Embryonic facial prominence (tissue), 1 donor: Measurements from ENCODE around the gene TAL2.
"Not testable (repeated sequence)": the region's sequence is repeated elsewhere in the genome, so short reads cannot be mapped to it uniquely, and the experiment has no call there.

Experiments
- DNase-seq: peaks from one replicate; pipeline ENCODE4 v3.0.0-alpha.2; 2016; ENCODE audit errors: extremely low spot score

TAL2 gene

DNA sequence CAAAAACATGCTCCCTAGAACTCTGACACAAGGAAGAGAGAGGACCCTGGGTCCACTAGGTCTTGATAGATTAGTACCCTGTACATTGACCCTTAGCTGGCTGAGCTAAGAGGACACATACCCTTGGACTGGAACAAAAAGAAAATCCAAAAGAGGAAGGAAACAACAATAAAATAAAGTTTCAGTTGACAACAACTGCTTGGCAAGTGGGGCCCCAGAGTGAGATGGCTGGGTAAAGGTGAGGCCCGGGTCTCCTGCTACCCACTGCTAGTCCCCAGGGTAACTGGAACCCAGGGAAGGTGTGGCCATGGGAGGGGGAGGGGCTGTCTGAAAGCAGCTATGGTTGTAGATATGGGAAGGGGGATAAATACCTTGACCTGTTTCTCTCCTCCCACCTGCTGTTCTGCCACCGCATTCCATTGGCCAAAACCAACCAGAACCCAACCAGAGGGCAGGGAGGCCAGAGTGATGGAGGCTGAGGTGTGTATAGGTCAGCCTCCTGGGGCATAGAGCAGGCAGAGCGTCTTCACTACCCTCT is 11.7 kb downstream of the TAL2 start:
- no peak for DNase-seq

DNA sequence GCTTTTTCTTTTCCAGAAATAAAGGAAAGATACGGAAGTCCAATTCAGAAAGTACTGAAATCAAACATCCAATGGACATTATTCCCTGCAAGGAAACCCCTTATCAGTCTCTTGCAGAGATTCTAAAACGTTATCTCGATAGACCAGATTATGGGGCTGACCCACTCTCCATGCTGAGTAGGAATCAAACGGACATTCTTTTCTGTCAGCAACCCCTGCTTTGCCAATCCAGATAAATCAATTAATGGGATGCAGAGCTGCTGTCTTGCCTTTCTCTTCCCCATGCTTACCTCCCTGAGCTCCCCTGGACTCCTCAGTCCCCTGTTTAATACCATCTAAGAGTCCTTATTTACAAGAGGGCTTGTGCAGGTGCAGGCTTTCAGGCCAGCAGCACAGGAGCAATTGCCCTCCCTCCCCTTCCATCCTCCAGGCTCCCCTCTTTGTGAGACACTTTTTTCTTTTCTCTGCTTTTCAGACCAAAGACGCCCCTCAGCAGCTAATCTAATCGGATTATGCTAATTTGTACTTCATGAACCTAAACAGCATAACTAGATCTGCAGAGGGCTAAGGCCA is 14.2 kb downstream of the TAL2 start:
- no peak for DNase-seq

DNA sequence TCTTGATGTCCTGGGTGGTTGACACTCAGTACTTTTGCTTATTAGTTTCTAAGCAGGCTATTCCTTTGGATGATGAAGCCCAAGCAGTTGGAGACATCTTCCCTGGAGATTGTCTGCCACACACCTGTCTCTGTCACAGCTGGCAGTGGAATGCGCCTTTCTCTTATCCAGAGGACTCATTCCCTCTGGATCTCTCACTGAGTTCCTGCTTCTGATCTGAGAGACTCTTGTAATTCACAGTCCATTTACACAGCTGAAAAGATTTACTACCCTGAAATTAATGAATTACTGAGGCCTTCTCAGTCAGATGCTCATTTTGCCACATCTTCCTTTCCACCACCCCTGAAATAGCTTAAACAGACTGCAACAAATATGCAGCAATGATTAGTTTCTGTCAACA is 15.9 kb downstream of the TAL2 start:
- no peak for DNase-seq

DNA sequence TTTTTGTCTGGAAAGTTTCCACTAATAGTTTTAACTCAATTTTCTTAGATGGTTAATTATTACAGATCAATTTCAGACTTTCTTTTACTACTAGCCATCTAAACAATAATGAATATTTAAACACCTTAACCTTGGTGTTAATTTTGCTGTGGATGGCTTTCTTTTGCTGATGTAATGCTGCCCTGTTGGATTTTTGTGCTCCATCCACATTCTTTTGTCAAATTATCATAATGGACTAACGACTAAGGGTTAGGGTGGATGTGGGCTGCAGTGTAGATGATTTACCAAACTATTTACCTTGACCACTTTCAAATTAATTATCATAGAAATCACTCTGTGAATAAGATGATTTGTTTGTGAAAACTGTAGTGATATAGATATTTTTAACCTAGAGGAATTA is 16.5 kb downstream of the TAL2 start:
- DNase-seq: no peak

DNA sequence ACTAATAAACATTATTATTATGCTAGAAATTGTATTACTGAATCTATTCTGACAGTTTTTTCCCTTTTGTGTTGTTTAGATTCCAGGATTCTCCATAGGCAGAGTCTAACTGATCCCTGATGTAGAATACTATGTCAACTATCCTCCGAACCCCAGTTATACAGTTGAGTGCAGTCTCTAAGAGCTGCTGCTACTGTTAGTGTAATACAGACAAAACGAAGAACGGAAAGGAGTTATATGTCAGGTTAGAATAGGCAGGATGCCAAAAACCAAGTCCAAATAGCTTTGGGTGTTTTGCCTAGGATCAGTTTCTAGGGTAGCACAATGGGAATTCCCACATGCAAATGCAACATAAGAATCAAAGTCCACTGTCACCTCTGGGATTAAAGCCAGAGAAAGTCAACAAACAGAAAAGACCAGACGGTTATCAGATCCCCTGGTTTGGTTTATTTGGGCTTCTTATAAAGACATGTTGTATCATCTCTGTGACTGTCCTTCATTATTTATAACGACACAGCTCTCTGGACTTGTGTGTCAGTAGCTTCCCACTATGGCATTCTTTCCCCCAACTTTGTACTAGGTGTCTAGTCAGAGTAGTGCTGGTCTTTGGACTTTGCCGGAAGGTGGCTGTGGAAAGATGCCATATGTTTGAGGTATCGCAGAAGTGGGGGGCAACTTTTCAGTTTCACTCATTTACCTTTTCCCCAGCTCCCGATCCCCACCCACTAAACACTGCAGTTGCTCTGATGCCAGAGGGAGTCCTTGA is 17.2 kb downstream of the TAL2 start:
- no peak for DNase-seq

DNA sequence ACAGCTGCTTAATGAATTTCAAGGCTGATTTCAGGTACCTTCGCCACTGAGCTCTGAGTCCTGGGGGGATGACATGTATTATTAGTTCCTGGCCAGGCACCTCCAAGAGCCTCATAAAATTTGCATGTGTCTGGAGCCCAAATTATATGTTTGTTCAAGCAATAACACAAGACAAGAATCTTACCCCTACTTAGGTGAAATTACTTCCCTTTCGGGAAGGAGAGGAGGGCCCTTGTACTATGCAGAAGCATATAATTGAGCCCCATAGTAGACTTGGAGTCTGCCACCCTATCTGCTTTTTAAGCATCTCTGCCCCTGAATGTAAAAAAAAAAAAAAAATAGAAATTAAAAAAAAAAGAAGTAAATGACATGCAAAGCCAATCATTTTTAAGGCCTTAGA is 19.1 kb downstream of the TAL2 start:
- no peak for DNase-seq

DNA sequence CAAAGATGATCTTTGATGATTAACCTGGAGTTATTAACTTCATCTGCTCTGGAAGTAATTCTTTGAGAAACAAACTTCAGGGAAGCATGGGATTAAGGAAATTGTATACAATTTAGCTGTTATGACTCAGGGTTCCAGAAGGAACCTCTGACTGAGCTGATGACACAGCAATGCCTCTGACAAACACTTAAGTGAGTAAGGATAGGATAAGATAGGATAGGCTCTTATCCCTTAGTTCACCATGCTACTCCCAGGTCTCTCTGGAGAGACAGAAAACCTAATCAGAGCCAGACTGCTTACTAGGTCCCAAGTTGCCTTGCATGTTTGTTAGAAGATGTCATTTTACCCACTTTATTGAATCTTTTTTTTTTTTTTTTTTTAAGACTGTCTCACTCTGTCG is 19.5 kb downstream of the TAL2 start:
- no peak for DNase-seq

DNA sequence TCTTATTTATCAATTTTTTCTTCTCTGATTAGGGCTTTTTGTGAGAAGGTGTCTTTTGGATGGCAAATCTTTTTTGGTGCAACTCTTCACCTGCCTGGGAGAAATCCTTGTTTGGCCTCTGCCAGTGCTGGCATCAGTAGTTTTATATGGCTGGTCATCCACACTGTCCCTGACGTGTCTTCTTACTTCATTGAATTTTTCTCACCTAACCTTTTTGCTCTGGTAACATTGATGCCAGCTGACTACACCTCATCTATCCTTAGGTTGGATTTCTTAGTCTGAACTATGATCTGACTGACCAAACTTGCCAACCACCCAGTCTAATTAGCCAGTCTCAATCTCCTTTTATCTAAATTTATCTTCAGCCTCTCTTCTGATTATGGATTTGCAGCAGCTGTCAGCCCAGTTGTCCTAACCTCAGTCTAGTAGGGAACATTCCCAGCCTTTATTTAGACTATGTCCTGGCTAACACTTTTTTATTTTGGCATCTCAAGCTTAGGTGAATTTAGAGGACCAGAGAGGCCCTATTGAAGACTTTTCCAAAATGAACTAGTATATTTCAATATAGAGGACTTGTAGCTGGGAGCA is 21.5 kb downstream of the TAL2 start:
- no peak for DNase-seq

DNA sequence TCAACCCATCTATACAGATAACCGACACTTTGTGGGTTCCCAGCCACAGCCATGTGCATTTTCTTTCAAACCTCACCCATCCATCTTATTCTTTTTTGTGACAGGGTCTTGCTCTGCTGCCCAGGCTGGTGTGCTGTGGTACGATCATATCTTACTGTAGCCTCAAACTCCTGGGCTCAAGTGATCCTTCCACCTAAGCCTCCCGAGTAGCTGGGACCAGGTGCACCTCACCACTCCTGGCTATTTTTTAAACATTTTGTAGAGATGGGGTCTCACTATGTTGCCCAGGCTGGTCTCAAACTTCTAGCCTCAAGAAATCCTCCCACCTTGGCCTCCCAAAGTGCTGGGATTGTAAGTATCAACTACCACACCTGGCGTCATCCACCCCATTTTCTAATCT is 24.7 kb downstream of the TAL2 start:
- DNase-seq: no peak

DNA sequence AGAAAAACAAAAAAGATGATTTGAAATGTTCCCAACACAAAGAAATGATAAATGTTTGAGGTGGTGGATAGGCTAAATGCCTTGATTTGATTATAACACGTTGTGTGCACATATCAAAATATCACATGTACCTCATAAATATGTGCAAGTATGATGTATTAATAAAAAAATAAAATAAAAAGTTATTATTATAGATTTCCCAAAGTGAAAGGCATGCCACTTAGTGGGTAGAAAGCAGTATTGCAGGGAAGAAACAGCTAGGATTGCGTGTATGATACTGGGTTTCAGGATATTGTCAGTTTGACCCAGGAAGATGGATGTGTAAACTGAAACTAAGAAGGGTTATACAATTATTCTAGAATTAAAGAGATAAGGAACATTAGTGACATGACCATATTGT is 28.5 kb downstream of the TAL2 start:
- no peak for DNase-seq

DNA sequence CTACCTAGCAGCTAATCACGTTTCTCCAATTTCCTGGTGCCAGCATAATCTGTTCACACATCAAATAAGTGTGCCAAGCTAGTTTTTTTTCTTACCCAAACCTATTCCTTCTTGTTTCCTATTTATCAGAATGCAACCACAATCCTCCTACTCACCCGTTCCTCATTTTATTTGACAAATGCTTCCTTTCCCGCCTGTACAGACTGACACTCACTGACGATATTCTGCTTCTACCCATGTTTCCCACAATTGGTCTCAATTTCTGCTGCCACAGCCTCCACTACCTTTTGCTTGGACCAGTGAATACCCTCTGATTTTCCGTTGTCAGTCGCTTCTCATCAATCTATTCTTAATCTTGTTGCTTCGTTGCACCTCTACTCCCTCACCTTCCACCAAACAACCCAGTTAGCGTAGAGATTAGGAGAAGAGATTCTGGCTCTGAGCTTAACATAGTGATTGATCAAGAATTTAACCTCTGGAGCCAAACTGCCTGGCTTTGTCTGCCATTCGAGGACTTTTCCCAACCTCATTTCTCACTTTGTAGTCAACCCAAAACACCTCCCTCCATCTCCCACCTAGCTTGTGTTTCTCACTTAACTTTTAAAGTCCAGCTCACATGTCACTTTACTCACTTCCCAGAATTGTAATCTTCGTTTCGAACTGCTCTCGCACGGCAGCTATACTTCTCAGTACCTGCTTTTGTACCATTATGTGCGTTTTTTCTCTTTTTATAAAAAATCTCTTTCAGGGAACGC is 31.4 kb downstream of the TAL2 start:
- DNase-seq: no peak

DNA sequence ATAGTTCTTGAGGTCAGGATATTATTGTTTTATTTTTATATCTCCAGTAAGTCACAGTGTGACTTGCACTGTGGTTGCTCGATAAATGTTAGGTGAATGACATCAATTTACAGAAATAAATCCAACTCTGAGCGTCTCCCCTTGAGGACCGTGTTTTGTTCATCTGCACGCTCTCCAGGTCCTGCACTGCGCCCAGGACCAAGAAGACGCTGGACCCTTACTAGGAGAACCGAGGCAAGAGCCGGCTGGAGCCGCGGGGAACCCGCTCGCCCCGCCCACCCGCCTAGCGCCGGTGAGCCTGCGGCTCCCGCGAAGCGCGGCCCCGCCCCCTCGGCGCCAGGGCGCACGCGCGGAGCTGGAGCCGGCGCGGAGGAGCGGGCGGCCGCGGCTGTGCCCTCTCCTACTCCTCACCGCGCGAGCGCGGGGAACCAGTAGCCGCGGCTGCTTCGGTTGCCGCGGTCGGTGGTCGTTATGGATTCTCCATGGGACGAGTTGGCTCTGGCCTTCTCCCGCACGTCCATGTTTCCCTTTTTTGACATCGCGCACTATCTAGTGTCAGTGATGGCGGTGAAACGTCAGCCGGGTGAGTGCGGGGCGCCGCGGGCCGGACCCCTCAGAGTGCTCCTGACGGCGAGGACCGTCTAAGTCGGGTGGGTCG is 32.1 kb downstream of the TAL2 start, which contains the start of gene TMEM38B:
Gene TMEM38B, plus strand, starts transcription at position 352 of the 658 bp plus-strand sequence. Its CDS starts 120 bp downstream, at position 472.
- peak; percentile 27 for DNase-seq

DNA sequence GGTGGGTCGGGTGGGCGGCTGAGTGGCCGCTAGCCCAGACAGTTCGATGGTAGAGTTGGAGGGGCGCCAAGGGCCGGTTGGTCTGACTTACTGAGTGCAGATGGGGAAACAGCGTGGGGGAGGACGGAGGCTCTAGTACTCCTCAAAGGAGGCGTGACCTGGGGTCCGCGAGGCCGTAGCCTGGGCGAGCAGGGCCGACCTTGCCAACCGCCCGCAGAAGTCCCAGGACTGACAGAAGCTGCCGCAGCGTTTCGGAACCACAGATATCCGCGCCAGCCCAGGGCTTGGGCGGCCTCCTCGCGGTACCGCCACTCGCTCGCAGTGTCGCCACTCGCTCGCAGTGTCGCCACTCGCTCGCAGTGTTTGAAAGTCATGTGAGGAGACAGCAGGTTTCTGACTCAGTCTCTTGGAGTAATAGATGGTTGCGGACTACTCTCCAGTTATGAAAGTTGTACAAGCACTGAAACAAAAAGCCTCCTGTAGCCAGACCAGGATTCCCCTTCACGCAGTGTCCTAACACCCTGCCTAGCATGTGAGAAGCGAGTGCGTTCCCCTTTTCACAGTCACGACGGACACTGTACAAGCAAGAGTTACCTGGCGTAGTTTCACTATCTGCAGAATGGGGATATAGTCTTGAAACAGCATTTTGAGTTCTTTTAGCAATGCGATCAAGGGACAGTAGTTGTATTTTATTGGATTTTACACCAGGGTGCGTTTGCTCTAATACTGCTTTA is 32.8 kb downstream of the TAL2 start:
- DNase-seq: no peak

DNA sequence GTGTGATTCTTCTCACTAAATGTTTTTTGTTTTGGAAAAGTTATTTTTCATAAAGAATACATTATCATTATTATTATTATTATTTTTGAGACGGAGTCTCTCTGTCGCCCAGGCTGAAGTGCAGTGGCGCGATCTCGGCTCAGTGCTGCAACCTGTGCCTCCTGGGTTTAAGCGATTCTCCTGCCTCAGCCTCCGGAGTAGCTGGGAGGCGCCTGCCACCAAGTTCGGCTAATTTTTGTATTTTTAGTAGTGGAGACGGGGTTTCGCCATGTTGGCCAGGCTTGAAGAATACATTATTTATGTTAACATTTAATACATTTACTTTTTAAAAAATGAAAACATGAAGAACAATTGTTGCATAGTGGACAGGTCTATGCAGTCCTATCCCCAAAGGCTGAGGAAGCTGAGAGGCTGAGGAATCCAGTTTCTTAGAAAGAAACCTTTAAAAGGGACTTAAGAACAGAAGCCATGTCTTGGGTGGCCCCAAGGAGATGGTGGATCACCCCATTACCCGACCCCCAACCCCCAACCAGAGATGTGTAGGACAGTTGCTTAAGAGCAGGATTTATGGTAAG is 34.0 kb downstream of the TAL2 start:
- no peak for DNase-seq

DNA sequence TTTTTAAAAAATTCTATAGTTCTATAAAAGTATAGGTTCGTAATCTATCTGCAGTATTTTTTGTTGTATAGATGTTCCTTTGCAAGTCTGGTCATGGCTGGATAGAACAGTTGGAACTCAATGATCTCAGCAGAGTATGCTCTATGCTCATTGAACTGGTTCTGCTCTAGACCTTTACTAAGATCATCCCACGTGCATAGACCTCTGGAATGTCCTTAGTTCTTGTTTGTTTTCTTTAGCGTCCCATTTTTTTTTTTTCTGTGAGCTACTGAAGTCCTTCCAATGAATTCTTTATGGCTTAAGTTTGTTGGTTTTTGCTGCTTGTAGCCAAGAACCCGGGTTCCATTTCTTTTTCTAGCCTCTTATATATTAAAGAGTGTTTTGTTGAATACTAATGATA is 35.6 kb downstream of the TAL2 start:
- no peak for DNase-seq

DNA sequence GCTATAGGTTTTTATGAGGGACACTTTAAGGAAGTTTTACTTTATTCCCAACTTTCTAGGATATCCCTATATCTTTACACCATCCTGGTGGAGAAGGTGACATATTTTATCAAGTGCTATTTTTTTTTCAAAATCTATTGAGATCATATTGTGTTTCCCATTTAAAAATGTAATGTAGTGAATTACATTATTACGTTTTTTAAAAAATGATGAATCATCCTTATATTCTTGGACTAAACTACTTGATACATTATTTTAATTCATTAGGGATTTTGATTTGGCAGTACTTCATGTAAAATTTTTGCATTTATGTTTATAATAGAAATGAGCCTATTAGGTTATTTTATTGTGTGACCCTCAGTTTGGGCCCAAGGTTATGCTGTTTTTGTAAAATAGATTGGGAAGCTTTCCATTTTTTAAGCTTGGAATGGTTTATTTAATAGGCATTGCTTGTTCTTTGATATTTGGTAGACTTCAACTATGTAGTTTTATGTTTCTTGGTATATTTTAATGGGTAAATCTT is 36.2 kb downstream of the TAL2 start:
- no peak for DNase-seq

DNA sequence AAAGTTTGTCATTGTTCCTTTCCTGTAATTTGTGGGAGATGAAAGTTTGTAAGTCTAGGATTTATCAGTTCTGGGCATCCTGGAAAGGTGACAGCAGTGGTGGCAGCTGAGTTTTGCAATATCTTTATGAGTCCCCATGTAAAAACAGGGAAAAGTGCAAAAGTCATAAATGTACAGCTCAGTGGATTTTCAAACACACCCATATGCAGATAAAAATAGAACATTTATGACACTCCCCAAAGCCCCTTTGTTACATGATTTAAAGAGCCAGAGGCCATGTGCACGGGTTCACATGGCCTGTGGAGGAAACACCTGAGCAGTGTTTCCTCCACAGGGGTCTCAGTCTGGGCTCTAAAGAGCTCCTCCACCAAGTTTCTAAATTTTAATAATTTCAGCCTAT is 38.4 kb downstream of the TAL2 start:
- no peak for DNase-seq

DNA sequence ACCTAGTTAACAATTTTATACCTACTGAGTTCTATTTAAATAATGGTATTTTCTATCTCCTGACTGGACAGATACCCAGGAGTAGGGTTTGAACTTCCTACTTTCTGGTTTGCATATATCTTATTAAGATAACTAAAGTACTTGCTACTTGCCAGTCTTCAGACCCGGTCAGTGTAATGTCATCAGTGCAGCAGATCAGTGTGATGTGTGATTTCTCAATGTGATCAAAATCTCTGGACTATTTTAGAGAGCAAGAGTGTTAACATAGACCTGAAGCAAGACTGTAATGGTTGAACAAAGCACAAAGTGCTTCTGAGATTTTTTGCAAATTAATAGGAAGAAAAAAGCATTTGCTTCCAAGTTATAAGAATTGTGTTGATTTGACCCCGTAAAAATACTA is 38.9 kb downstream of the TAL2 start:
- no peak for DNase-seq

DNA sequence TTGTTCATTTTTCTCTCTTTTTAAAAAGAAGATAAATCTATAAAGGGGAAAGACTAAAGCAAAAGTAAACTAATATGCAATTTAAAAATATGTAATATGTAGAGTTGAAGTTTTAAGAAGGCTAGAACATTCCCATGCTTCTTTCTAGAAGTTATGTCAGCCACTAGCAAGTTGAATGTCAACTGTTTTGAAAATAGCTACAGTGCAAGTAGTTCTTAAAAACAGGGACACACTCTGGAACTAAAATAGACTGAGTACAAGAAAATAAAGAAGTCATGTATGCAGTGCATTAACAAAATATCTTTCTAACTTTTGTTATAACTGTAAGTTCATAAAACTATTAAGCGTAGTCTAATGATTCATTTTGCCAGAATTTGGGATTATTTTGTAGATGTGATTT is 40.0 kb downstream of the TAL2 start:
- no peak for DNase-seq

DNA sequence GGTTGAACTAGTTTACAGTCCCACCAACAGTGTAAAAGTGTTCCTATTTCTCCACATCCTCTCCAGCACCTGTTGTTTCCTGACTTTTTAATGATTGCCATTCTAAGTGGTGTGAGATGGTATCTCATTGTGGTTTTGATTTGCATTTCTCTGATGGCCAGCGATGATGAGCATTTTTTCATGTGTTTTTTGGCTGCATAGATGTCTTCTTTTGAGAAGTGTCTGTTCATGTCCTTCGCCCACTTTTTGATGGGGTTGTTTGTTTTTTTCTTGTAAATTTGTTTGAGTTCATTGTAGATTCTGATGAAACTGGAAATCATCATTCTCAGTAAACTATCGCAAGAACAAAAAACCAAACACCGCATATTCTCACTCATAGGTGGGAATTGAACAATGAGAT is 41.4 kb downstream of the TAL2 start:
- DNase-seq: not testable (repeated sequence)
